Calu3 (cell line): ENCODE data around the gene C1orf52. TPM values are rescaled to one million over a fixed set of nuclear protein-coding genes. Genes with fewer than 3 reads are reported as not detected.
A peak's percentile ranks its signal among the peaks of the same experiment; 100 is the strongest.

Experiments
- BruUV-seq: library from RNA; stranded (reverse); fragments of 400-500 nt; replicated peaks from 2 replicates; lab custom pipeline; 2021; lab: Mats Ljungman, UMichigan
- CTCF ChIA-PET: fragments of 300-600 bp; sonication (Branson Sonifier 250); formaldehyde crosslinking; loops from one replicate; lab custom pipeline; 2022; ENCODE audit warnings: antibody characterized with exemption; lab: Charles Lee
- DNase-seq: peaks from one replicate; pipeline ENCODE4 v3.0.0; 2022
- H3K27ac Mint-ChIP-seq: one replicate; pipeline ENCODE4 v1.8.0; 2022; ENCODE audit warnings: mixed read lengths; ENCODE audit not compliant: unreplicated experiment
- H3K27me3 Mint-ChIP-seq: one replicate; pipeline ENCODE4 v1.8.0; 2022; ENCODE audit warnings: mixed read lengths; ENCODE audit not compliant: unreplicated experiment
- H3K36me3 Mint-ChIP-seq: one replicate; pipeline ENCODE4 v1.8.0; 2022; ENCODE audit warnings: mild to moderate bottlenecking, moderate library complexity, mixed read lengths; ENCODE audit not compliant: insufficient read depth, unreplicated experiment
- H3K4me1 Mint-ChIP-seq: one replicate; pipeline ENCODE4 v1.8.0; 2022; ENCODE audit warnings: mild to moderate bottlenecking, low read depth, mixed read lengths; ENCODE audit not compliant: unreplicated experiment
- H3K4me3 Mint-ChIP-seq: one replicate; pipeline ENCODE4 v1.8.0; 2022; ENCODE audit warnings: mild to moderate bottlenecking, low read depth, moderate library complexity, mixed read lengths; ENCODE audit not compliant: unreplicated experiment
- H3K9me3 Mint-ChIP-seq: one replicate; pipeline ENCODE4 v1.8.0; 2022; ENCODE audit warnings: low read depth, mixed read lengths; ENCODE audit not compliant: unreplicated experiment
- intact Hi-C: fragments of 100-400 bp; cut with micrococcal nuclease; formaldehyde crosslinking; loops from one replicate; pipeline ENCODE4 v1.10.0; 2022; ENCODE audit not compliant: unreplicated experiment
- total RNA-seq: library from RNA; stranded (reverse); gene quantifications from 2 replicates; pipeline ENCODE4 v1.2.3, GENCODE V29; 2022
- TF ChIP-seq, protein P1 (sequence below): fragments of 200-600 bp; IDR thresholded peaks from one replicate; pipeline ENCODE4 v1.8.0; 2022; ENCODE audit warnings: antibody characterized with exemption; ENCODE audit not compliant: unreplicated experiment

The C1orf52 gene
- total RNA-seq, 1 experiment from 2014 or later: 29.7 TPM

DNA sequence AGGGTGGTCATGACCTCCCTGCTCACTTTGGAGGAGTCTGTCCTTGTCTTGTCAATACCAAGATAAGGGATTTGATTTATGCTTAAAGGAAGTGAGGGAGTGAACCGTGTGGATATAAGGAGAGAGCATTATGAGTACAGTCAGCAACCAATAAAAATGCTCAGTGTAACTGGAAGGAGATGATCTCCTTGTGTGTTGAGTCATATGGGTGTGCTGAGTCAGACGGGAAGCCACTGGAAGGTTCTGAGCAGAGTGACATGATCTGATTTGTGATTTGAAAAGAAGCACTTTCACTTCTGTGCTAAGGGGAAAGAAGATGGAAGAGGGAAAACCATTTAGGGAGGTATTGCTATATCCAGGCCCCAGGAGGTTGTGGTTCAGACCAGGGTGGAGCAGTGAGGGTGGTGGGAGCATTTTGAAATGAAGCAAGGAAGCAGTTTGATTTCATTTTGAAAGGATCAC is 19.4 kb upstream of the C1orf52 start:
- TF ChIP-seq, protein P1, sequence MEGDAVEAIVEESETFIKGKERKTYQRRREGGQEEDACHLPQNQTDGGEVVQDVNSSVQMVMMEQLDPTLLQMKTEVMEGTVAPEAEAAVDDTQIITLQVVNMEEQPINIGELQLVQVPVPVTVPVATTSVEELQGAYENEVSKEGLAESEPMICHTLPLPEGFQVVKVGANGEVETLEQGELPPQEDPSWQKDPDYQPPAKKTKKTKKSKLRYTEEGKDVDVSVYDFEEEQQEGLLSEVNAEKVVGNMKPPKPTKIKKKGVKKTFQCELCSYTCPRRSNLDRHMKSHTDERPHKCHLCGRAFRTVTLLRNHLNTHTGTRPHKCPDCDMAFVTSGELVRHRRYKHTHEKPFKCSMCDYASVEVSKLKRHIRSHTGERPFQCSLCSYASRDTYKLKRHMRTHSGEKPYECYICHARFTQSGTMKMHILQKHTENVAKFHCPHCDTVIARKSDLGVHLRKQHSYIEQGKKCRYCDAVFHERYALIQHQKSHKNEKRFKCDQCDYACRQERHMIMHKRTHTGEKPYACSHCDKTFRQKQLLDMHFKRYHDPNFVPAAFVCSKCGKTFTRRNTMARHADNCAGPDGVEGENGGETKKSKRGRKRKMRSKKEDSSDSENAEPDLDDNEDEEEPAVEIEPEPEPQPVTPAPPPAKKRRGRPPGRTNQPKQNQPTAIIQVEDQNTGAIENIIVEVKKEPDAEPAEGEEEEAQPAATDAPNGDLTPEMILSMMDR: no peak
- DNase-seq: peak; percentile 53
- H3K9me3 Mint-ChIP-seq: no peaks in the 10 kb centered on the region
- intact Hi-C loops: no loop called here
- H3K27ac Mint-ChIP-seq: peak overlapping the region; percentile 88
- H3K4me1 Mint-ChIP-seq: peaks cover 44% of the 10 kb centered on the region
- H3K36me3 Mint-ChIP-seq: peaks cover 40% of the 10 kb centered on the region
- BruUV-seq: no TSS peak
- peak overlapping the region; percentile 13 for H3K4me3 Mint-ChIP-seq
- CTCF ChIA-PET: interaction anchor here (0.6 kb wide), 1 partner anchor 17 kb away, joined by 4 read pairs; no protein-coding TSS in a partner anchor
- no peaks in the 10 kb centered on the region for H3K27me3 Mint-ChIP-seq

DNA sequence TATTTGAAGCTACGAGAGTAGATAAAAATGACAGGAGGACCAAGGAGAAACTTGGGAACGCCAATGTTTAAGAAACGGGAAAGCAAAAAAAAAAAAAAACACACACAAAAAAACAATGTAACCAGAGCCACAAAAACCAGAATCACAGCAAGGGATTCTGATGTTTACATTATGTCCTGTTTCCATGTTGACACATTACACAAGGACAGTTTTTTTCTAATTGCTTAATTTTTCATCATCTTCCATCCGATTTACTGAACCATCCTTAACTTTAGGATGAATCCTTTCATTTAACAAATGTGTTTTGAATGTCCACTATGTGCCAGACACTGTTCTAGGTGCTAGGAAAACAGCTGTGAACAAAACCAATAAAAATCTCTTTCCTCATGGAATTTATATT is 18.3 kb upstream of the C1orf52 start:
- Mint-ChIP-seq H3K36me3 (peaks cover 51% of the 10 kb centered on the region), H3K27me3 (no peaks in the 10 kb centered on the region), H3K27ac (no peak overlapping the region), H3K9me3 (no peaks in the 10 kb centered on the region), H3K4me3 (no peak overlapping the region), H3K4me1 (peaks cover 55% of the 10 kb centered on the region)
- intact Hi-C loops: no loop called here
- TF ChIP-seq, protein P1: no peak
- DNase-seq: no peak
- CTCF ChIA-PET: interaction anchor here (1.0 kb wide), 1 partner anchor 303 kb away, joined by 5 read pairs; the partner anchor contains the start of gene CCN1
- BruUV-seq: no TSS peak

DNA sequence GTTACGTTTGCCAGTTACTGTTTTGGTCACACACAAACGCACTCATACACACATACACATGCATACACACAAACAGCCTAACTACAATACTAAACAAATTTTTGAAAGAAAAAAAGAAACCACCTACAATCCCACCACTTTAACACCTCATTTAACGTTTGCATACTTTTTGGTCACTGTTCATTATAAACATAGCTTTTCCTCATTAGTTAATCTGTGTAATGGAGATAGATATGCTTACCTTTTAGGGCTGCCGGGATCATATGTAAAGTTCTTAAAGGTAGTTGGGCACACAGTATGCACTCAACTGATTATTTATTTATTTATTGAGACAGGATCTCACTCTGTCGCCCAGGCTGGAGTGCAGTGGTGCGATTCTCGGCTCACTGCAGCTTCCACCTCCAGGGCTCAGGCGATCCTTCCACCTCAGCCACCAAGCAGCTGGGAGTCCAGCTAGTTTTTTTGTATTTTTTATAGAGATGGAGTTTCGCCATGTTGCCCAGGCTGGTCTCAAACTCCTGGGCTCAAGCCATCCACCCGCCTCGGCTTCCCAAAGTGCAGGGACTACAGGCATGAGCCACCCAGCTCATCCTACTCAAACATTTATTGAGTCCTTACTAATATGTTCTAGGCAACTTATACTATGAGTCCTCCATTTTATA is 17.6 kb upstream of the C1orf52 start:
- H3K9me3 Mint-ChIP-seq: no peaks in the 10 kb centered on the region
- TF ChIP-seq, protein P1: no peak
- DNase-seq: no peak
- H3K27ac Mint-ChIP-seq: peak overlapping the region; percentile 10
- no peaks in the 10 kb centered on the region for H3K27me3 Mint-ChIP-seq
- intact Hi-C loops: no loop called here
- H3K36me3 Mint-ChIP-seq: peaks cover 54% of the 10 kb centered on the region
- H3K4me1 Mint-ChIP-seq: peaks cover 53% of the 10 kb centered on the region
- peak overlapping the region; percentile 86 for H3K4me3 Mint-ChIP-seq
- CTCF ChIA-PET: interaction anchor here (0.7 to 2.1 kb wide), 8 partner anchors 8 to 332 kb away, joined by 3 to 11 read pairs (median 4); partner anchors contain the start of genes C1orf52 and CCN1
- BruUV-seq: TSS peak; percentile 61

DNA sequence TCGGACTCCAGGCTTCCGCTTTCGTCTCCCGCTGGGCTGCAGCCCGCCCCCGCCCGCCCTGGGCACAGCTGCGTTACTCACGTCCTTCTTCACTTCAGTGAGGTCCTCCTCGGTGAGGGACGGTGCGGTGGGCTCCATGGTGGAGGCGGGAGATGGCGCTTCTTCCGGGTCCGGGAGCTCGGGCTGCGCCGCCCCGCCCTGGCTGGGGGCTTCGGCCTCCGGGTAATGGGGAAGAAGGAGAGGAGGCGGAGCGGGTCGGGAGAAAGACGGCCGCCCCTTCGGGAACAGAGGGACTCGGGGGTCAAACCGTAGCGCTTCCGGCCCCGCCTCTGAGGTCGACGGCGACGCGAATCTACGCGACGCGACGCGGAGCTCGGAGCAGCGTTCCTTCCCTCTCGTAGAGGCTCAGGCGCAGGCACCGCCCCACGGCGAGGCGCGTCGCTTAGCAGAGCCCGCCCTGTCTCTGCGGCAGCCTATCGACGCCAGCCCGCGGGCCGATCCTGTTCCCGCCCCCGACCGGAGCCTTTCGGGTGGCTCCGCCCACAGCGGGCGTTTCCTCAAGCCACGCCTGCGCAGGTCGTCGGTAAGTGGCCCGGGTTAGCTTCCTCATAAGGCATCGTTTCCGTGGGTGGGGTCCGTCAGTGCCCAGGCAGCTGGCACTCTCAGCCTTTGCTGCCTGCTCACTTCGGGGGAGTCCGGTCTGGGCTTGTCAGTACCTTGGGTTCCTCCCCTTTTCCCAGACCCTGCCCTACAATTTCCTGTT is 16.9 kb upstream of the C1orf52 start, which contains the start of gene BCL10:
TSS of gene BCL10 (minus strand) at position 418 of the 763 bp plus-strand sequence. CDS start at position 138, 280 bp downstream.
- no TSS peak for BruUV-seq
- TF ChIP-seq, protein P1: no peak
- peak; percentile 98 for DNase-seq
- Mint-ChIP-seq H3K27ac (peak within 1 kb of the TSS; percentile 10), H3K36me3 (peaks cover 58% of the 10 kb centered on the region), H3K27me3 (no peaks in the 10 kb centered on the region), H3K4me1 (peaks cover 52% of the 10 kb centered on the region), H3K9me3 (no peaks in the 10 kb centered on the region), H3K4me3 (peak within 1 kb of the TSS; percentile 86)
- CTCF ChIA-PET: interaction anchor here (0.7 to 2.1 kb wide), 10 partner anchors 9 to 381 kb away, joined by 3 to 11 read pairs (median 4); partner anchors contain the start of gene C1orf52
- intact Hi-C loops: no loop called here
